Measurements from ENCODE around the gene EFHC2.

The EFHC2 gene

GRCh38 chrX:44152852-44153251, 190.6 kb downstream of the EFHC2 start:
- Histone ChIP-seq H3K9me3 (ENCODE audit: control insufficient read depth, low read length) (no peaks in the 10 kb centered on the region), H3K27ac (no peak overlapping the region), H3K4me1 (no peaks in the 10 kb centered on the region), H3K9ac (no peak overlapping the region), H3K4me2 (ENCODE audit: low read length) (no peak overlapping the region), H3K27me3 (ENCODE audit: control insufficient read depth, insufficient read depth, low read length) (no peaks in the 10 kb centered on the region), H3K79me2 (no peaks in the 10 kb centered on the region), H2AFZ (no peak overlapping the region), H3K36me3 (ENCODE audit: control insufficient read depth, insufficient read depth, low read length) (no peaks in the 10 kb centered on the region), H3K4me3 (ENCODE audit: low read depth, low read length) (no peak overlapping the region)
- TF ChIP-seq, protein P1, sequence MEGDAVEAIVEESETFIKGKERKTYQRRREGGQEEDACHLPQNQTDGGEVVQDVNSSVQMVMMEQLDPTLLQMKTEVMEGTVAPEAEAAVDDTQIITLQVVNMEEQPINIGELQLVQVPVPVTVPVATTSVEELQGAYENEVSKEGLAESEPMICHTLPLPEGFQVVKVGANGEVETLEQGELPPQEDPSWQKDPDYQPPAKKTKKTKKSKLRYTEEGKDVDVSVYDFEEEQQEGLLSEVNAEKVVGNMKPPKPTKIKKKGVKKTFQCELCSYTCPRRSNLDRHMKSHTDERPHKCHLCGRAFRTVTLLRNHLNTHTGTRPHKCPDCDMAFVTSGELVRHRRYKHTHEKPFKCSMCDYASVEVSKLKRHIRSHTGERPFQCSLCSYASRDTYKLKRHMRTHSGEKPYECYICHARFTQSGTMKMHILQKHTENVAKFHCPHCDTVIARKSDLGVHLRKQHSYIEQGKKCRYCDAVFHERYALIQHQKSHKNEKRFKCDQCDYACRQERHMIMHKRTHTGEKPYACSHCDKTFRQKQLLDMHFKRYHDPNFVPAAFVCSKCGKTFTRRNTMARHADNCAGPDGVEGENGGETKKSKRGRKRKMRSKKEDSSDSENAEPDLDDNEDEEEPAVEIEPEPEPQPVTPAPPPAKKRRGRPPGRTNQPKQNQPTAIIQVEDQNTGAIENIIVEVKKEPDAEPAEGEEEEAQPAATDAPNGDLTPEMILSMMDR (IDR thresholded peaks at IDR 0.05), result no peak

GRCh38 chrX:44147130-44147529, 196.3 kb downstream of the EFHC2 start:
- Histone ChIP-seq H3K36me3 (ENCODE audit: control insufficient read depth, insufficient read depth, low read length) (no peaks in the 10 kb centered on the region), H3K9me3 (ENCODE audit: control insufficient read depth, low read length) (no peaks in the 10 kb centered on the region), H2AFZ (no peak overlapping the region), H3K4me1 (no peaks in the 10 kb centered on the region), H3K27me3 (ENCODE audit: control insufficient read depth, insufficient read depth, low read length) (no peaks in the 10 kb centered on the region), H3K4me2 (ENCODE audit: low read length) (no peak overlapping the region), H3K4me3 (ENCODE audit: low read depth, low read length) (no peak overlapping the region), H3K9ac (no peak overlapping the region), H3K79me2 (no peaks in the 10 kb centered on the region), H3K27ac (no peak overlapping the region)
- TF ChIP-seq, protein P1 (IDR thresholded peaks at IDR 0.05), result no peak

GRCh38 chrX:44144177-44144945, 199.1 kb downstream of the EFHC2 start:
- Histone ChIP-seq H3K4me1 (no peaks in the 10 kb centered on the region), H2AFZ (no peak overlapping the region), H3K9ac (no peak overlapping the region), H3K27me3 (ENCODE audit: control insufficient read depth, insufficient read depth, low read length) (no peaks in the 10 kb centered on the region), H3K79me2 (no peaks in the 10 kb centered on the region), H3K9me3 (ENCODE audit: control insufficient read depth, low read length) (no peaks in the 10 kb centered on the region), H3K27ac (no peak overlapping the region), H3K36me3 (ENCODE audit: control insufficient read depth, insufficient read depth, low read length) (no peaks in the 10 kb centered on the region), H3K4me3 (ENCODE audit: low read depth, low read length) (no peak overlapping the region), H3K4me2 (ENCODE audit: low read length) (no peak overlapping the region)
- TF ChIP-seq, protein P1 (IDR thresholded peaks at IDR 0.05), result no peak

- no peaks in the 10 kb centered on the region for H3K27me3 ChIP-seq (ENCODE audit: control insufficient read depth, insufficient read depth, low read length)
- TF ChIP-seq, protein P1 (IDR thresholded peaks at IDR 0.05), result no peak
- no peaks in the 10 kb centered on the region for H3K4me1 ChIP-seq
These were observed 200.3 kb downstream of the EFHC2 start for GRCh38 chrX:44143061-44143602.

GRCh38 chrX:44130189-44130588, 213.3 kb downstream of the EFHC2 start:
- Histone ChIP-seq H3K4me2 (ENCODE audit: low read length) (no peak overlapping the region), H3K27ac (no peak overlapping the region), H3K9ac (no peak overlapping the region), H2AFZ (no peak overlapping the region), H3K36me3 (ENCODE audit: control insufficient read depth, insufficient read depth, low read length) (no peaks in the 10 kb centered on the region), H3K9me3 (ENCODE audit: control insufficient read depth, low read length) (no peaks in the 10 kb centered on the region), H3K79me2 (no peaks in the 10 kb centered on the region), H3K4me1 (no peaks in the 10 kb centered on the region), H3K27me3 (ENCODE audit: control insufficient read depth, insufficient read depth, low read length) (no peaks in the 10 kb centered on the region), H3K4me3 (ENCODE audit: low read depth, low read length) (no peak overlapping the region)
- TF ChIP-seq, protein P1 (IDR thresholded peaks at IDR 0.05), result no peak

More at GRCh38 chrX:44143061-44143602, 200.3 kb downstream of the EFHC2 start:
- H3K36me3 ChIP-seq (ENCODE audit: control insufficient read depth, insufficient read depth, low read length), result no peaks in the 10 kb centered on the region
- no peak overlapping the region for H3K27ac ChIP-seq
- no peaks in the 10 kb centered on the region for H3K79me2 ChIP-seq
- no peak overlapping the region for H3K4me2 ChIP-seq (ENCODE audit: low read length)
- H2AFZ ChIP-seq, result no peak overlapping the region
- no peak overlapping the region for H3K4me3 ChIP-seq (ENCODE audit: low read depth, low read length)
- no peaks in the 10 kb centered on the region for H3K9me3 ChIP-seq (ENCODE audit: control insufficient read depth, low read length)
- no peak overlapping the region for H3K9ac ChIP-seq
